GM21423 (cell line): ENCODE measurements around the gene AFAP1L2.

ENCODE experiments used
- ATAC-seq: cut with Tn5 transposase; IDR thresholded peaks from one replicate; pipeline ENCODE4 v1.9.1; 2021; ENCODE audit warnings: mild to moderate bottlenecking, moderate library complexity; ENCODE audit not compliant: unreplicated experiment

Gene AFAP1L2

DNA sequence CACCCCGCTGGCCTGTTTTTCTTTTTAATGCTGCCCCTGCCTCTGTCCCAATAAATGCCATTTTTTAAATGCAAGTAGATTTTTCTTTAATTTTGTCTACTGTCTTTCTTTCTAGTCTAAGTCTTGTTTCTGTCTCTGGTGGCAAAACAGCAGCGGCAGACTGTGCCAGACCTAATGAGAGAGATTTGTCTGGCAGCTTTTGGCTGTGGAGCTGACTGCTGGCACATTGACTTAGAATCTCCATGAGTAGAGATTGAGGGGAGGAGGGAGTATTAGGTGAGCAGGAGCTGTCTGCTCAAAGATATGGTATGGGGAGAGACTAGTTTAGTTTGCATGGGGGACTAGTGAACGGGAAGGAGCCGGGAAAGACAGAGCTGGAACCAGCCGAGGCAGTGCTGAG is 152.2 kb downstream of the AFAP1L2 start:
- ATAC-seq, result no peak

DNA sequence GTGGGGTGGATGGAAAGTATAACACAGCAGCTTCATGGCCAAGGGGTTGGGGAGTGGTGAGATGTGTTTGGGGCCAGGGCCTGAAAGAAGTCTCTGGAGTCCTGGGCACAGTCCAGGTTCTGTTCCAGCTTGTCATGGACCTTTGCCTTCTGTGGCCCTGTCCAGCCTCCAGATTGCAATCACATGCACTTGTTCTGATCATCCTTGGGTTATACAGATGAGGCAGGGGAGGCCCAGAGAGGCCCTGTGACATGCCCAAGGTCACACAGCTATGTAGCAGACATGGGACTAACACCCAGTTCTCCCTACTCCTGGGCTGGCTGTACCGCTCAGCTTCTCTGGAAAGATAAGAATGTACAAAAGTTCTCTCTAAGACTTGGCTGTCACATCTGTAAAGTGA is 153.6 kb downstream of the AFAP1L2 start:
- no peak for ATAC-seq

DNA sequence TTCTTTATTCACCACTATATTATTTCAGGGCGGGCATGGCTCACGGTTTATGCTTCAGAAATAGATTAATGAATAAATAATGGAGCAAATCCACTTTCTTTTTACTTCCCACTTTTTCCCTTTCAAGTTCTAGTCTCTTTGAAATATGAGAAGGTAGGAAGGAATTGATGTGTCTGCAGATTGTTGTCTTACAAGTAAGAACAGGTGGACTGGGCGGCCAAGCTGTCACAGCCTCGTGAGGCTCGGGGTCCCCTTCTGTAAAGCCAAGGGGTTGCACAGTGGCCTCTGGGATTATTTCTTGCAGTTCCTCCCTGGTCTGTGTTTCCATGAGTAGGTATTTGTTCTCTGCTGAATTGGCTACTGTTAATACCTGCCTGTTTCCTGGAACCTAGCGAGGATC is 154.1 kb downstream of the AFAP1L2 start:
- ATAC-seq, result no peak

GRCh38 chr10:114246679-114247305 is 157.5 kb downstream of the AFAP1L2 start:
- no peak for ATAC-seq

- no peak for ATAC-seq
Measured at GRCh38 chr10:114245121-114245791, 159.0 kb downstream of the AFAP1L2 start.
